H9 (cell line): ENCODE results near the gene FXYD3. TPM values are rescaled to one million over a fixed set of nuclear protein-coding genes. Genes with fewer than 3 reads are reported as not detected.

Experiments used
- DNase-seq: peaks from one replicate; pipeline ENCODE4 v3.0.0-alpha.2; 2017
- H2AFZ ChIP-seq: one replicate; pipeline ENCODE4 v1.6.1; 2013; ENCODE audit warnings: mild to moderate bottlenecking, low read length, control low read depth, moderate library complexity
- H2AK5ac ChIP-seq: 2 replicates; pipeline ENCODE4 v1.6.1; 2013; ENCODE audit warnings: low read length, control low read depth, mixed read lengths; ENCODE audit not compliant: insufficient read length
- H2BK120ac ChIP-seq: one replicate; pipeline ENCODE4 v1.6.1; 2013; ENCODE audit warnings: low read depth, mild to moderate bottlenecking, low read length, control low read depth, inconsistent platforms; ENCODE audit not compliant: poor library complexity, severe bottlenecking
- H2BK12ac ChIP-seq: 2 replicates; pipeline ENCODE4 v1.6.1; 2013; ENCODE audit warnings: low read length, control low read depth, mixed read lengths, low read depth; ENCODE audit not compliant: insufficient read length
- H2BK15ac ChIP-seq: 2 replicates; pipeline ENCODE4 v1.6.1; 2013; ENCODE audit warnings: low read depth, low read length, control low read depth
- H2BK20ac ChIP-seq: one replicate; pipeline ENCODE4 v1.6.1; 2013; ENCODE audit warnings: low read depth, mild to moderate bottlenecking, low read length, control low read depth, inconsistent platforms; ENCODE audit not compliant: poor library complexity, severe bottlenecking
- H2BK5ac ChIP-seq: 2 replicates; pipeline ENCODE4 v1.6.1; 2013; ENCODE audit warnings: low read length, control low read depth, mixed read lengths; ENCODE audit not compliant: insufficient read length
- H3K14ac ChIP-seq: 2 replicates; pipeline ENCODE4 v1.6.1; 2013; ENCODE audit warnings: low read length, control low read depth; ENCODE audit not compliant: insufficient read depth
- H3K18ac ChIP-seq: 2 replicates; pipeline ENCODE4 v1.6.1; 2013; ENCODE audit warnings: low read depth, mild to moderate bottlenecking, mixed read lengths, low read length, control low read depth; ENCODE audit not compliant: insufficient read length
- H3K23ac ChIP-seq: 2 replicates; pipeline ENCODE4 v1.6.1; 2013; ENCODE audit warnings: low read length, control low read depth, mixed read lengths, low read depth; ENCODE audit not compliant: insufficient read length
- H3K23me2 ChIP-seq: 2 replicates; pipeline ENCODE4 v1.6.1; 2013; ENCODE audit warnings: low read depth, mild to moderate bottlenecking, mixed read lengths, low read length, control low read depth; ENCODE audit not compliant: insufficient read length, poor library complexity, severe bottlenecking
- H3K27ac ChIP-seq: 2 replicates; pipeline ENCODE4 v1.5.1; 2013; ENCODE audit warnings: low read length, control low read depth, mixed read lengths, low read depth; ENCODE audit not compliant: insufficient read length
- H3K27me3 ChIP-seq: 2 replicates; pipeline ENCODE4 v1.6.1; 2013; ENCODE audit warnings: low read length, control low read depth, inconsistent platforms; ENCODE audit not compliant: insufficient read depth
- H3K4ac ChIP-seq: 2 replicates; pipeline ENCODE4 v1.6.1; 2013; ENCODE audit warnings: low read depth, mild to moderate bottlenecking, control low read depth, inconsistent platforms, low read length, moderate library complexity
- H3K4me1 ChIP-seq: 2 replicates; pipeline ENCODE4 v1.6.1; 2013; ENCODE audit warnings: low read length, control low read depth, inconsistent platforms; ENCODE audit not compliant: insufficient read depth
- H3K4me2 ChIP-seq: 2 replicates; pipeline ENCODE4 v1.6.1; 2013; ENCODE audit warnings: low read length, control low read depth, mixed read lengths; ENCODE audit not compliant: insufficient read length, insufficient read depth
- H3K56ac ChIP-seq: 2 replicates; pipeline ENCODE4 v1.6.1; 2013; ENCODE audit warnings: low read depth, mild to moderate bottlenecking, mixed read lengths, low read length, control low read depth; ENCODE audit not compliant: insufficient read length
- H3K79me1 ChIP-seq: 2 replicates; pipeline ENCODE4 v1.6.1; 2013; ENCODE audit warnings: low read depth, mild to moderate bottlenecking, moderate library complexity, low read length, control low read depth, inconsistent platforms; ENCODE audit not compliant: insufficient read depth, poor library complexity, severe bottlenecking
- H3K79me2 ChIP-seq: 2 replicates; pipeline ENCODE4 v1.6.1; 2013; ENCODE audit warnings: low read length, control low read depth, inconsistent platforms; ENCODE audit not compliant: insufficient read depth
- H3K9ac ChIP-seq: 2 replicates; pipeline ENCODE4 v1.6.1; 2013; ENCODE audit warnings: low read length, control low read depth, mixed read lengths; ENCODE audit not compliant: insufficient read length; ENCODE audit errors: extremely low read depth
- H3K9me3 ChIP-seq: one replicate; pipeline ENCODE4 v1.6.1; 2013; ENCODE audit warnings: low read depth, low read length, inconsistent platforms; ENCODE audit not compliant: control insufficient read depth
- H3T11ph ChIP-seq: one replicate; pipeline ENCODE4 v1.6.1; 2013; ENCODE audit warnings: mild to moderate bottlenecking, low read length, control low read depth, inconsistent platforms
- H4K20me1 ChIP-seq: one replicate; pipeline ENCODE4 v1.6.1; 2013; ENCODE audit not compliant: control insufficient read depth, insufficient read length, insufficient read depth
- H4K5ac ChIP-seq: 2 replicates; pipeline ENCODE4 v1.6.1; 2013; ENCODE audit warnings: low read depth, mild to moderate bottlenecking, mixed read lengths, low read length, control low read depth; ENCODE audit not compliant: insufficient read length
- H4K8ac ChIP-seq: replicated peaks from 2 replicates; pipeline ENCODE4 v1.6.1; 2013; ENCODE audit warnings: low read length, control low read depth, mixed read lengths, low read depth; ENCODE audit not compliant: insufficient read length
- H4K91ac ChIP-seq: 2 replicates; pipeline ENCODE4 v1.6.1; 2013; ENCODE audit warnings: low read depth, mild to moderate bottlenecking, moderate library complexity, mixed read lengths, low read length, control low read depth; ENCODE audit not compliant: insufficient read length
- H3K27ac Mint-ChIP-seq, 3 experiments: 2 replicates in 2 of 3; 3 replicates in 1 of 3; pipeline ENCODE4 v1.8.0; 2020 to 2021; ENCODE audit warnings: mixed read lengths in 3 of 3, mild to moderate bottlenecking in 1 of 3, moderate library complexity in 1 of 3
- H3K27me3 Mint-ChIP-seq: 2 replicates; pipeline ENCODE4 v1.8.0; 2021; ENCODE audit warnings: low read depth, mild to moderate bottlenecking, moderate library complexity, mixed read lengths
- H3K36me3 Mint-ChIP-seq, 3 experiments: 2 replicates in 2 of 3; 3 replicates in 1 of 3; pipeline ENCODE4 v1.8.0; 2020 to 2021; ENCODE audit warnings: low read depth in 3 of 3, mixed read lengths in 3 of 3; ENCODE audit not compliant: insufficient read depth in 1 of 3
- H3K4me1 Mint-ChIP-seq, 2 experiments: 2 replicates each; pipeline ENCODE4 v1.8.0; 2020; ENCODE audit warnings: mixed read lengths in 2 of 2
- H3K4me3 Mint-ChIP-seq, 2 experiments: 2 replicates in 1 of 2; 3 replicates in 1 of 2; pipeline ENCODE4 v1.8.0; 2020 to 2021; ENCODE audit warnings: mild to moderate bottlenecking in 2 of 2, mixed read lengths in 2 of 2, moderate library complexity in 1 of 2
- H3K9me3 Mint-ChIP-seq, 2 experiments: 2 replicates in 1 of 2; 3 replicates in 1 of 2; pipeline ENCODE4 v1.8.0; 2020; ENCODE audit warnings: mild to moderate bottlenecking in 2 of 2, mixed read lengths in 2 of 2, moderate library complexity in 1 of 2
- CTCF ChIP-seq: fragments of 200-600 bp; sonication (generic); conservative IDR thresholded peaks from 3 replicates; pipeline ENCODE4 v1.8.0; 2021; ENCODE audit warnings: antibody characterized with exemption, mild to moderate bottlenecking
- WGBS: extraction: QIAGEN DNeasy Blood & Tissue Kit; methylation state at CpG from one replicate; pipeline ENCODE4 v1.1.7; 2013; ENCODE audit warnings: missing lambda C conversion rate, low lambda C conversion rate, mixed read lengths; ENCODE audit not compliant: insufficient read length; ENCODE audit errors: extremely low coverage; 5-methylcytosine and 5-hydroxymethylcytosine counted together
- total RNA-seq: library from RNA; stranded (reverse); gene quantifications from 2 replicates; pipeline ENCODE4 v1.2.1, GENCODE V29; 2021

The FXYD3 gene
- total RNA-seq, 1 experiment from 2014 or later: 1.5 TPM

DNA sequence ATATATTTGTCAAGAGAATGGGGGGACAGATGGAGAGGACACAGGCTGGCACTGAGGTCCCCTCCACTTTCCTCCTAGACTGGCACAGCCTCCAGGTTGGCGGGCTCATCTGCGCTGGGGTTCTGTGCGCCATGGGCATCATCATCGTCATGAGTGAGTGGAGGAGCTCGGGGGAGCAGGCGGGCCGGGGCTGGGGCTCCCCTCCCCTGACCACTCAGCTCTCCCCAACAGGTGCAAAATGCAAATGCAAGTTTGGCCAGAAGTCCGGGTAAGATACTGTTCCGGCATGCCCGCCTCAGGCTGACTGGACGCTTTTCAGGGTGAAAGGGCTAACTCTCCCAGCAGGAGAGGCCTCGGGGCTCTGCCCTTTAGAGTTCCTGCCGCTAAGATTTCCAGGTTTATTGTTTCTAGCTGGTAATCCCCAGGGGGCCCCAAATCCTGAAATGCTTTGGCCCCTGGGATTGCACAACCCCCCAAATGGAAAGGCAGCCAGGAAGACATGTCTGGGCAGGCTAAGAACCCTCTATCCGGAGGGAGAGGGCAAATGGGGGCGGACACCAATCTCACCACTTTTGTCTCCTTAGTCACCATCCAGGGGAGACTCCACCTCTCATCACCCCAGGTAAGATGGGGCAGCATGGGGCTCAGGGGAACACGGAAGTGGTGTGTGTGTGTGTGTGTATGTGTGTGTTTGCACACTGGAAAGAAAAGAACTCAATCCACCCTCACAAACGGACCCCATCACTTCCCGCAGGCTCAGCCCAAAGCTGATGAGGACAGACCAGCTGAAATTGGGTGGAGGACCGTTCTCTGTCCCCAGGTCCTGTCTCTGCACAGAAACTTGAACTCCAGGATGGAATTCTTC is 7.3 kb downstream of the FXYD3 start:
- H3K4me1 Mint-ChIP-seq: peaks cover 31 to 39% of the 10 kb centered on the region in 2 experiments
- no peaks in the 10 kb centered on the region for H3K9me3 Mint-ChIP-seq
- H3K27ac ChIP-seq: no peak overlapping the region
- no peak overlapping the region for H3K18ac ChIP-seq
- 0 out of 2 replicates have a peak overlapping the region, but pooled peaks have one; percentile 20 for H3K14ac ChIP-seq
- H3K36me3 Mint-ChIP-seq: no peaks in the 10 kb centered on the region
- no peaks in the 10 kb centered on the region for H3K79me2 ChIP-seq
- no peak overlapping the region for H3K4me3 Mint-ChIP-seq
- peak overlapping the region in 2 of 3 experiments; percentile 27 to 89; a peak in 3 of 7 replicates for H3K27ac Mint-ChIP-seq
- TF ChIP-seq CTCF: no peak
- H4K5ac ChIP-seq: no peak overlapping the region
- H4K20me1 ChIP-seq: no peaks in the 10 kb centered on the region
- no peak overlapping the region for H2BK5ac ChIP-seq
- no peak overlapping the region for H3K9ac ChIP-seq
- H3K27me3 Mint-ChIP-seq: peaks cover 3% of the 10 kb centered on the region
- H4K8ac ChIP-seq: no peak overlapping the region
- no peak overlapping the region for H2BK120ac ChIP-seq
- H2BK15ac ChIP-seq: no peak overlapping the region
- no peak overlapping the region for H3T11ph ChIP-seq
- DNase-seq: no peak
- no peak overlapping the region for H3K4ac ChIP-seq
- H2AK5ac ChIP-seq: no peak overlapping the region
- no peaks in the 10 kb centered on the region; the same call in 1 of the 2 replicates for H3K4me1 ChIP-seq
- H2BK12ac ChIP-seq: no peak overlapping the region
- H3K56ac ChIP-seq: no peak overlapping the region
- H2BK20ac ChIP-seq: no peak overlapping the region
- no peaks in the 10 kb centered on the region for H3K79me1 ChIP-seq
- no peaks in the 10 kb centered on the region for H3K9me3 ChIP-seq
- no peak overlapping the region for H2AFZ ChIP-seq
- H3K23ac ChIP-seq: no peak overlapping the region
- H3K23me2 ChIP-seq: no peaks in the 10 kb centered on the region
- no peak overlapping the region for H4K91ac ChIP-seq
- WGBS: no CpG with 5 or more reads among the region's 19 CpGs
- H3K4me2 ChIP-seq: no peak overlapping the region
- H3K27me3 ChIP-seq: no peaks in the 10 kb centered on the region
